Measurements from ENCODE around the gene SORBS2. TPM values are rescaled to one million over a fixed set of nuclear protein-coding genes. Genes with fewer than 3 reads are reported as not detected.

SORBS2 gene
- total and polyA plus RNA-seq, 2 donors (not counting 3 experiments of a cell fraction or from before 2014, with no cell fraction given) = 69.8 to 82.5 TPM

DNA sequence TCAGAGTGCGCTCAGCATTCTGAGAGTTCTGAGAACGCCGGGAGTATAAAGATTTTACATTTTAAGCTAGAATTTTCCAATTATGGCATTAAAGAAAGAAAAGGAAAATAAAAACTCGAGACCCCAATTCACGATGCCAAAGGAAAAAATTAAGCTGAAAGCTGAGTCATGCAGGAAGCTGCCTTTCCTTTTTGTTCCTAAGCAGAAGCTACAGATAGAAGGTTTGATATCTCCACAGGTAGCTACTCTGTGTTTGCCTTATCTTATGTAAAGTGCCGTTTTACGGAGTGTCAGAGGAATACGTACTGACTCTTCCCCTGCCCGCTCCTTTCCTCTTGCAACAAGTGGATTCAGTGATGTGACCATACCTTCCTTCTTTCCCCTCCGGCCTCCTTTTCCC is 10.8 kb upstream of the SORBS2 start:
- Histone ChIP-seq H3K9me1 (replicated peaks; ENCODE audit: control insufficient read depth, extremely low read depth, insufficient read depth, low read length) (no peaks in the 10 kb centered on the region), H3K9me3 (replicated peaks; ENCODE audit: control insufficient read depth, insufficient read depth, low read length) (no peaks in the 10 kb centered on the region), H3K36me3 (ENCODE audit: control insufficient read depth in 2 of 2, extremely low read depth in 1 of 2, insufficient read depth in 2 of 2, low read length in 2 of 2) (no peaks in the 10 kb centered on the region), H3K4me3 (replicated peaks in 1 of 3; ENCODE audit: insufficient read depth in 1 of 3, low read depth in 1 of 3, low read length in 3 of 3) (no peak overlapping the region), H3K27me3 (ENCODE audit: control insufficient read depth in 2 of 2, insufficient read depth in 2 of 2, low read length in 2 of 2) (no peaks in the 10 kb centered on the region), H3K4me2 (ENCODE audit: insufficient read depth, low read length) (peak overlapping the region; percentile 32), H4K20me1 (replicated peaks; ENCODE audit: control insufficient read depth, extremely low read depth, insufficient read depth, low read length) (no peaks in the 10 kb centered on the region), H3K27ac (ENCODE audit: insufficient read depth, low read depth, low read length) (no peak overlapping the region), H3K4me1 (ENCODE audit: control insufficient read depth, extremely low read depth, insufficient read depth, low read length) (peaks cover 9% of the 10 kb centered on the region), H2AFZ (ENCODE audit: low read depth, low read length) (peak overlapping the region; percentile 25), H3K9ac (replicated peaks; ENCODE audit: extremely low read depth, insufficient read depth, low read length) (no peak overlapping the region), H3K79me2 (ENCODE audit: control insufficient read depth, insufficient read depth, low read length) (no peaks in the 10 kb centered on the region)
- FAIRE-seq = peak; percentile 74
- intact Hi-C loops (cut with micrococcal nuclease) = no loop called here
- BruUV-seq (replicated peaks) = no TSS peak
- ChIA-PET CTCF (interaction anchor here (0.7 to 0.9 kb wide), 2 partner anchors 15 to 199 kb away, joined by 3 read pairs; no protein-coding TSS in a partner anchor), POLR2A (no interaction called here)
- TF ChIP-seq, protein P1, sequence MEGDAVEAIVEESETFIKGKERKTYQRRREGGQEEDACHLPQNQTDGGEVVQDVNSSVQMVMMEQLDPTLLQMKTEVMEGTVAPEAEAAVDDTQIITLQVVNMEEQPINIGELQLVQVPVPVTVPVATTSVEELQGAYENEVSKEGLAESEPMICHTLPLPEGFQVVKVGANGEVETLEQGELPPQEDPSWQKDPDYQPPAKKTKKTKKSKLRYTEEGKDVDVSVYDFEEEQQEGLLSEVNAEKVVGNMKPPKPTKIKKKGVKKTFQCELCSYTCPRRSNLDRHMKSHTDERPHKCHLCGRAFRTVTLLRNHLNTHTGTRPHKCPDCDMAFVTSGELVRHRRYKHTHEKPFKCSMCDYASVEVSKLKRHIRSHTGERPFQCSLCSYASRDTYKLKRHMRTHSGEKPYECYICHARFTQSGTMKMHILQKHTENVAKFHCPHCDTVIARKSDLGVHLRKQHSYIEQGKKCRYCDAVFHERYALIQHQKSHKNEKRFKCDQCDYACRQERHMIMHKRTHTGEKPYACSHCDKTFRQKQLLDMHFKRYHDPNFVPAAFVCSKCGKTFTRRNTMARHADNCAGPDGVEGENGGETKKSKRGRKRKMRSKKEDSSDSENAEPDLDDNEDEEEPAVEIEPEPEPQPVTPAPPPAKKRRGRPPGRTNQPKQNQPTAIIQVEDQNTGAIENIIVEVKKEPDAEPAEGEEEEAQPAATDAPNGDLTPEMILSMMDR (IDR thresholded peaks at IDR 0.05; ENCODE audit: extremely low read depth in 1 of 2, insufficient read depth in 1 of 2, low read depth in 1 of 2, low read length in 2 of 2) = no peak
- TF ChIP-seq GATA2 (IDR thresholded peaks at IDR 0.05; ENCODE audit: insufficient read depth, insufficient read length, low read depth, low read length) = peak; percentile 68
- peak; percentile 49 for TF ChIP-seq FOS (IDR thresholded peaks at IDR 0.05; ENCODE audit: borderline replicate concordance, insufficient read depth, low read length)
- peak; percentile 17 for TF ChIP-seq JUN (IDR thresholded peaks at IDR 0.05; ENCODE audit: borderline replicate concordance, insufficient read depth, insufficient read length, low read depth)
- DNase-seq (ENCODE audit: low read depth, low spot score) = peak; percentile 35
- dilution Hi-C loops (cut with MboI; ENCODE audit: extremely low pct_ligation_motif_present, low sequenced_read_pairs) = no loop called here

DNA sequence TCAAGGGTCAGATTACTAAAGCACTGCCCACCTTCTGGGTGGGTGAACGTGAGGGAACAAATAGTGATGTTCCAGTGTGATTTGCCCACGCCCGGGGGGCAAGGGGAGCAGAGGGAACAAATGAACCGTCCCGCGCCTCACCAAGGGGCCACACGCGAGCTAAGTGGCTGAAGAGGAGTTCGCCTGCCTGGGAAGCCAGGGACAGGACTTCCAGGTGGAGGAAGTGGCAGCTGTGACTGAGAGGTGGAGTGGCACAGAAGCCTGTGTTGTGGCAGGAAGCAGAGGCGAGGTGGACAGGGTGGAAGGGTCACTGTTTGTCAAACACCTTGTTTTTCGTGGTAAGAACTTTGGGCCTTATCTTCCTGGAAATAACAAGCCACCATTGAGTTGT is 9.0 kb upstream of the SORBS2 start:
- Histone ChIP-seq H3K27ac (ENCODE audit: insufficient read depth, low read depth, low read length) (no peak overlapping the region), H3K27me3 (ENCODE audit: control insufficient read depth in 2 of 2, insufficient read depth in 2 of 2, low read length in 2 of 2) (no peaks in the 10 kb centered on the region), H3K9me3 (replicated peaks; ENCODE audit: control insufficient read depth, insufficient read depth, low read length) (no peaks in the 10 kb centered on the region), H4K20me1 (replicated peaks; ENCODE audit: control insufficient read depth, extremely low read depth, insufficient read depth, low read length) (no peaks in the 10 kb centered on the region), H3K9me1 (replicated peaks; ENCODE audit: control insufficient read depth, extremely low read depth, insufficient read depth, low read length) (no peaks in the 10 kb centered on the region), H3K9ac (replicated peaks; ENCODE audit: extremely low read depth, insufficient read depth, low read length) (no peak overlapping the region), H3K4me1 (ENCODE audit: control insufficient read depth, extremely low read depth, insufficient read depth, low read length) (peaks cover 9% of the 10 kb centered on the region), H3K36me3 (ENCODE audit: control insufficient read depth in 2 of 2, extremely low read depth in 1 of 2, insufficient read depth in 2 of 2, low read length in 2 of 2) (no peaks in the 10 kb centered on the region), H3K4me3 (replicated peaks in 1 of 3; ENCODE audit: insufficient read depth in 1 of 3, low read depth in 1 of 3, low read length in 3 of 3) (no peak overlapping the region), H3K79me2 (ENCODE audit: control insufficient read depth, insufficient read depth, low read length) (no peaks in the 10 kb centered on the region), H2AFZ (ENCODE audit: low read depth, low read length) (no peak overlapping the region), H3K4me2 (ENCODE audit: insufficient read depth, low read length) (no peak overlapping the region)
- FAIRE-seq (no peak), DNase-seq (ENCODE audit: low read depth, low spot score) (no peak)
- TF ChIP-seq FOS (IDR thresholded peaks at IDR 0.05; ENCODE audit: borderline replicate concordance, insufficient read depth, low read length) = no peak
- TF ChIP-seq JUN (IDR thresholded peaks at IDR 0.05; ENCODE audit: borderline replicate concordance, insufficient read depth, insufficient read length, low read depth) = no peak
- dilution Hi-C loops (cut with MboI; ENCODE audit: extremely low pct_ligation_motif_present, low sequenced_read_pairs) (no loop called here), intact Hi-C loops (cut with micrococcal nuclease) (no loop called here)
- CTCF ChIA-PET = no interaction called here
- BruUV-seq (replicated peaks) = no TSS peak
- POLR2A ChIA-PET = no interaction called here

Measured in endothelial cell of umbilical vein (primary cell).